ENCODE results near the gene C1orf216. TPM values are rescaled to one million over a fixed set of nuclear protein-coding genes. Genes with fewer than 3 reads are reported as not detected.
"Not testable (repeated sequence)": the region's sequence is repeated elsewhere in the genome, so short reads cannot be mapped to it uniquely, and the experiment has no call there.

C1orf216 gene
- total and polyA plus RNA-seq, 10 of the 15 experiments (the other 5 are each of a cell fraction or from before 2014, with no cell fraction given), result 2.9 to 17.2 (median 11.3) TPM

DNA sequence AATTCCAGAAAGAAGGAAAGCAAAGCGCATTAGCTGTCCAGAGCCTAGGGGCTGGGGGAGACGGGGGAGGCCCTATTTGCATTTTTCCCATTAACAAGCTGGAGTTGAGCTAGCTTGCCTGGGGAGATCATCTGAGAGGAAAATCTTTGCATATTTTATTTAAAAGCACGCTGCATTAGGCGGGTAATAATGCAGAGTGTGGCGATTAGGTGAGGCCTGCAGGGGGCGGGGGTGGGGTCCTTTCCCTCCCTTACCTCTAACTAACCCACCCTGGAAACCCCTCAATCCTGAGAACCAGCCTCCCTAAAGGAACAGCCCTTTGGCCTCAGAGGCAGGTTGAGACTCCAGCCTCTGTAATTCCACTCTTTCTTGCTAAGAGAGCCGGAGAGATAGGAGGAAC is 16.2 kb downstream of the C1orf216 start (continued):
- no peak for TF ChIP-seq RCOR1 (conservative IDR thresholded peaks at IDR 0.05; ENCODE audit: low read depth, low read length)
- TF ChIP-seq MYC (IDR thresholded peaks at IDR 0.05; ENCODE audit: insufficient read depth, insufficient read length, insufficient replicate concordance, low read length, severe bottlenecking), result no peak
- TF ChIP-seq BACH1 (IDR thresholded peaks at IDR 0.05; ENCODE audit: borderline replicate concordance), result no peak

DNA sequence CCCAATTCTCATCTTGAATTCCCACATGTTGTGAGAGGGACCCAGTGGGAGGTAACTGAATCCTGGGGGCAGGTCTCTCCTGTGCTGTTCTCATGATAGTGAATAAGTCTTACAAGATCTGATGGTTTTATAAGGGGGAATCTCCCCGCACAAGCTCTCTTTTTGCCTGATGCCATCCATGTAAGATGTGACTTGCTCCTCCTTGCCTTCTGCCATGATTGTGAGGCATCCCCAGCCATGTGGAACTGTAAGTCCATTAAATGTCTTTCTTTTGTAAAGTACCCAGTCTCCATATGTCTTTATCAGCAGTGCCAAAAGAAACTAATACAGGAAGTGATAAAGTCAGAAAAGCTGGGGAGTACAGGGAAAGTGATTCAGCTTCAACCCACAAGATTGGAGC is 19.5 kb downstream of the C1orf216 start:
- H3K4me1 ChIP-seq (ENCODE audit: control insufficient read depth, insufficient read depth, low read length); RAD21 ChIA-PET (ENCODE audit: unreplicated experiment); DNase-seq (ENCODE audit: low read depth, low spot score); H2AFZ ChIP-seq (ENCODE audit: control insufficient read depth, low read depth, low read length); FAIRE-seq; POLR2A ChIA-PET; H3K36me3 ChIP-seq (ENCODE audit: control insufficient read depth in 2 of 2, insufficient read depth in 2 of 2, low read length in 1 of 2); H3K9ac ChIP-seq (ENCODE audit: control insufficient read depth, insufficient read depth, low read length); intact Hi-C loops (cut with micrococcal nuclease; ENCODE audit: unreplicated experiment); H3K4me3 ChIP-seq; H3K9me3 ChIP-seq (replicated peaks; ENCODE audit: control insufficient read depth, insufficient read depth, low read length); H3K27ac ChIP-seq (ENCODE audit: control insufficient read depth, insufficient read depth); ATAC-seq; BruUV-seq (replicated peaks); in situ Hi-C loops (cut with MboI); H3K4me2 ChIP-seq (ENCODE audit: control insufficient read depth, insufficient read depth); H3K79me2 ChIP-seq (ENCODE audit: control insufficient read depth, insufficient read depth, low read length); H4K20me1 ChIP-seq (ENCODE audit: control insufficient read depth, insufficient read depth); H3K27me3 ChIP-seq (replicated peaks in 1 of 2; ENCODE audit: control insufficient read depth in 2 of 2, insufficient read depth in 2 of 2, low read length in 1 of 2): not testable (repeated sequence)
- ChIA-PET SMC1A (ENCODE audit: uncharacterized antibody, unreplicated experiment) (interaction anchor here (0.7 kb wide), 1 partner anchor 501 kb away, joined by 3 read pairs; no protein-coding TSS in a partner anchor), CTCF (interaction anchor here (1.2 to 2.6 kb wide), 3 partner anchors 16 to 30 kb away, joined by 3 to 6 read pairs (median 5); no protein-coding TSS in a partner anchor)
- WGBS (ENCODE audit: insufficient coverage, insufficient replicate concordance, low lambda C conversion rate, missing lambda C conversion rate), result 25% methylated on average over 1 of the region's 1 CpG

DNA sequence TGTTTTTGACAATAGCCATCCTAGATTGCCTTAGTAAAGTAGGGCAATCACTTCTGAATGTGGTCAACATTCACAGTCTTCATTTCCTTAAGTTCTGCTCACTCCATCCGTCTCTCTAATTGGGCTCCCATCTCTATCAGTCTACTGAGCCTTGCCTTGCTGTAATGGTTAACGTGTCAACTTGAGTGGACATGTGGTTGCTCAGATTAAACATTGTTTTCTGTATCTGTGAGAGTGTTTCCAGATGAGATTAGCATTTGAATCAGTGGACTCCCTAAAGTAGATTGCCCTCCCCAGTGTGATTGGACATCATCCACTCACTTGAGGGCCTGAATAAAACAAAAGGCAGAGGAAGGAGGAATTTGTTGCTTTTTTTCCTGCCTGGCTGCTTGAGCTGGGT is 26.4 kb downstream of the C1orf216 start:
- Histone ChIP-seq H3K27me3 (replicated peaks in 1 of 2; ENCODE audit: control insufficient read depth in 2 of 2, insufficient read depth in 2 of 2, low read length in 1 of 2) (peaks cover 0 to 2% of the 10 kb centered on the region in 2 experiments; a peak in 2 of 4 replicates), H3K9me3 (replicated peaks; ENCODE audit: control insufficient read depth, insufficient read depth, low read length) (no peaks in the 10 kb centered on the region), H3K4me1 (ENCODE audit: control insufficient read depth, insufficient read depth, low read length) (no peaks in the 10 kb centered on the region), H3K4me2 (ENCODE audit: control insufficient read depth, insufficient read depth) (no peak overlapping the region), H3K27ac (ENCODE audit: control insufficient read depth, insufficient read depth) (no peak overlapping the region), H3K36me3 (ENCODE audit: control insufficient read depth in 2 of 2, insufficient read depth in 2 of 2, low read length in 1 of 2) (no peaks in the 10 kb centered on the region), H3K79me2 (ENCODE audit: control insufficient read depth, insufficient read depth, low read length) (no peaks in the 10 kb centered on the region), H2AFZ (ENCODE audit: control insufficient read depth, low read depth, low read length) (no peak overlapping the region), H3K9ac (ENCODE audit: control insufficient read depth, insufficient read depth, low read length) (no peak overlapping the region), H4K20me1 (ENCODE audit: control insufficient read depth, insufficient read depth) (no peaks in the 10 kb centered on the region), H3K4me3 (no peak overlapping the region)
- ChIA-PET CTCF (no interaction called here), SMC1A (ENCODE audit: uncharacterized antibody, unreplicated experiment) (no interaction called here), POLR2A (no interaction called here), RAD21 (ENCODE audit: unreplicated experiment) (no interaction called here)
- intact Hi-C loops (cut with micrococcal nuclease; ENCODE audit: unreplicated experiment) (no loop called here), in situ Hi-C loops (cut with MboI) (no loop called here)
- no peak for ATAC-seq
- no TSS peak for BruUV-seq (replicated peaks)
- no peak for DNase-seq (ENCODE audit: low read depth, low spot score)
- FAIRE-seq, result no peak
- TF ChIP-seq YBX1 (IDR thresholded peaks at IDR 0.05) (no peak), CBX3 (IDR thresholded peaks at IDR 0.05; ENCODE audit: borderline replicate concordance, low read depth) (no peak), ZNF622 (IDR thresholded peaks at IDR 0.05) (no peak), POLR2AphosphoS2 (IDR thresholded peaks at IDR 0.05; ENCODE audit: low read depth, low read length) (no peak)
- WGBS (ENCODE audit: insufficient coverage, insufficient replicate concordance, low lambda C conversion rate, missing lambda C conversion rate), result 6% methylated on average over 2 of the region's 2 CpGs
